HCT116 (cell line): ENCODE measurements around the gene GSG1L. TPM values are rescaled to one million over a fixed set of nuclear protein-coding genes. Genes with fewer than 3 reads are reported as not detected.

ENCODE experiments used
- ATAC-seq: fragments of 200-7000 bp; cut with Tn5 transposase; 2 replicates; pipeline ENCODE4 v1.9.1; 2020; ENCODE audit warnings: mild to moderate bottlenecking, moderate library complexity
- BruUV-seq: library from RNA; stranded (reverse); fragments of 400-500 nt; replicated peaks from 2 replicates; lab custom pipeline; 2021; lab: Mats Ljungman, UMichigan
- CTCF ChIA-PET: fragments of 300-600 bp; sonication (Branson Sonifier 250); formaldehyde crosslinking; loops from one replicate; lab custom pipeline; 2021; ENCODE audit warnings: antibody characterized with exemption; lab: Charles Lee
- POLR2A ChIA-PET: fragments of 300-600, 350-600 bp; sonication (Branson Sonifier 250); formaldehyde crosslinking; loops from one replicate; lab custom pipeline; 2021; ENCODE audit warnings: antibody characterized with exemption; lab: Charles Lee
- RAD21 ChIA-PET, 2 experiments: fragments of 300-600 bp; sonication (Branson Sonifier 250); formaldehyde crosslinking; loops; one replicate each; lab custom pipeline; 2023; ENCODE audit warnings: low total read pairs in 2 of 2; ENCODE audit not compliant: uncharacterized antibody in 2 of 2, unreplicated experiment in 2 of 2, low non-redundant PET in 1 of 2; lab: Charles Lee
- DNase-seq: peaks from one replicate; pipeline ENCODE4 v3.0.0-alpha.2; 2010; ENCODE audit warnings: low read depth, low spot score
- H2AFZ ChIP-seq: fragments of 200-600 bp; shearing (Covaris generic), sonication (generic); 2 replicates; pipeline ENCODE4 v1.6.1; 2017; ENCODE audit warnings: low read depth, mixed run types, mixed read lengths, antibody characterized with exemption, low read length; ENCODE audit not compliant: poor library complexity, severe bottlenecking
- H3K27ac ChIP-seq: 2 replicates; pipeline ENCODE4 v1.5.1; 2012; ENCODE audit warnings: low read depth, low read length
- H3K27me3 ChIP-seq: fragments of 200-600 bp; sonication (generic); 2 replicates; pipeline ENCODE4 v1.6.1; 2016; ENCODE audit warnings: mixed run types, low read length, mixed read lengths; ENCODE audit not compliant: insufficient read depth
- H3K36me3 ChIP-seq, 2 experiments: fragments of 200-500 bp in 1 of 2; fragments of 200-600 bp in 1 of 2; sonication (Bioruptor generic) in 1 of 2; sonication (generic) in 1 of 2; 2 replicates each; pipeline versions ENCODE4 v1.5.1 to v1.6.1; 2014 to 2016; ENCODE audit warnings: low read length in 2 of 2, inconsistent platforms in 1 of 2, mixed read lengths in 1 of 2, mixed run types in 1 of 2; ENCODE audit not compliant: insufficient read depth in 2 of 2, control insufficient read depth in 1 of 2
- H3K4me1 ChIP-seq, 2 experiments: fragments of 200-600 bp in 1 of 2; sonication (generic) in 1 of 2; 2 replicates each; pipeline versions ENCODE4 v1.5.1 to v1.6.1; 2012 to 2017; ENCODE audit warnings: low read length in 2 of 2, inconsistent platforms in 1 of 2, mild to moderate bottlenecking in 1 of 2, mixed read lengths in 1 of 2, mixed run types in 1 of 2, moderate library complexity in 1 of 2; ENCODE audit not compliant: insufficient read depth in 2 of 2, control insufficient read depth in 1 of 2
- H3K4me2 ChIP-seq: fragments of 200-600 bp; sonication (generic); 2 replicates; pipeline ENCODE4 v1.6.1; 2017; ENCODE audit warnings: mixed run types, low read length, mixed read lengths
- H3K4me3 ChIP-seq, 2 experiments: fragments of 200-600 bp in 1 of 2; sonication (generic) in 1 of 2; replicated peaks in 1 of 2; 2 replicates each; pipeline ENCODE4 v1.5.1; 2011 to 2016; ENCODE audit warnings: low read length in 2 of 2, control low read depth in 1 of 2, low read depth in 1 of 2, mild to moderate bottlenecking in 1 of 2, mixed read lengths in 1 of 2, mixed run types in 1 of 2
- H3K79me2 ChIP-seq: fragments of 200-600 bp; sonication (generic); 2 replicates; pipeline ENCODE4 v1.6.1; 2017; ENCODE audit warnings: mild to moderate bottlenecking, mixed run types, low read length, moderate library complexity, mixed read lengths; ENCODE audit not compliant: insufficient read depth
- H3K9ac ChIP-seq: fragments of 200-600 bp; sonication (generic); 2 replicates; pipeline ENCODE4 v1.6.1; 2016; ENCODE audit warnings: low read length, mixed read lengths
- H3K9me2 ChIP-seq: fragments of 200-600 bp; sonication (generic), shearing (Covaris generic); 2 replicates; pipeline ENCODE4 v1.6.1; 2017; ENCODE audit warnings: mixed run types, mild to moderate bottlenecking, moderate library complexity; ENCODE audit not compliant: insufficient read depth
- H3K9me3 ChIP-seq, 2 experiments: fragments of 200-500 bp in 1 of 2; fragments of 200-600 bp in 1 of 2; sonication (Bioruptor generic) in 1 of 2; sonication (generic) in 1 of 2; 2 replicates each; pipeline ENCODE4 v1.6.1; 2014 to 2017; ENCODE audit warnings: low read length in 2 of 2, mixed read lengths in 2 of 2, inconsistent platforms in 1 of 2, low read depth in 1 of 2, mild to moderate bottlenecking in 1 of 2, mixed run types in 1 of 2, moderate library complexity in 1 of 2; ENCODE audit not compliant: control insufficient read depth in 1 of 2, insufficient read depth in 1 of 2
- H4K20me1 ChIP-seq: fragments of 200-600 bp; sonication (generic), shearing (Covaris generic); 2 replicates; pipeline ENCODE4 v1.6.1; 2017; ENCODE audit warnings: mixed run types, mild to moderate bottlenecking, moderate library complexity; ENCODE audit not compliant: insufficient read depth
- CEBPB ChIP-seq: IDR thresholded peaks from 2 replicates; pipeline ENCODE4 v1.6.1; 2012; ENCODE audit warnings: low read depth
- CTCF ChIP-seq, 3 experiments: fragments of 200-600 bp in 1 of 3; sonication (generic) in 1 of 3; IDR thresholded peaks in 2 of 3; conservative IDR thresholded peaks in 1 of 3; 2 replicates each; pipeline ENCODE4 v1.5.1; 2012 to 2017; ENCODE audit warnings: low read depth in 2 of 3, low read length in 2 of 3, antibody characterized with exemption in 1 of 3, borderline replicate concordance in 1 of 3, control low read depth in 1 of 3, mild to moderate bottlenecking in 1 of 3, mixed read lengths in 1 of 3, mixed run types in 1 of 3, moderate library complexity in 1 of 3; ENCODE audit not compliant: insufficient read depth in 1 of 3
- EZH2 ChIP-seq: fragments of 200-600 bp; sonication (generic); IDR thresholded peaks from 2 replicates; pipeline ENCODE4 v1.6.1; 2017; ENCODE audit warnings: antibody characterized with exemption, mixed run types
- JUND ChIP-seq: IDR thresholded peaks from 2 replicates; pipeline ENCODE4 v1.6.1; 2012
- POLR2AphosphoS5 ChIP-seq: IDR thresholded peaks from 2 replicates; pipeline ENCODE4 v1.6.1; 2011; ENCODE audit warnings: mild to moderate bottlenecking, low read depth, low read length, moderate library complexity
- TCF7L2 ChIP-seq: IDR thresholded peaks from 2 replicates; pipeline ENCODE4 v1.7.0; 2011; ENCODE audit warnings: borderline replicate concordance, inconsistent platforms; ENCODE audit not compliant: insufficient read depth, insufficient read length; ENCODE audit errors: extremely low read depth
- YY1 ChIP-seq: IDR thresholded peaks from 2 replicates; pipeline ENCODE4 v1.6.1; 2011; ENCODE audit warnings: low read length, low read depth, moderate library complexity, mild to moderate bottlenecking; ENCODE audit not compliant: insufficient replicate concordance; ENCODE audit errors: extremely low read depth
- ZBTB33 ChIP-seq: IDR thresholded peaks from 2 replicates; pipeline ENCODE4 v1.6.1; 2011; ENCODE audit warnings: mild to moderate bottlenecking, low read length, moderate library complexity; ENCODE audit not compliant: insufficient replicate concordance; ENCODE audit errors: extremely low read depth
- ZNF274 ChIP-seq: fragments of 200-500 bp; sonication (Bioruptor generic); IDR thresholded peaks from 2 replicates; pipeline ENCODE4 v1.6.1; 2014; ENCODE audit warnings: mild to moderate bottlenecking, low read depth, low read length, inconsistent platforms
- intact Hi-C: fragments of 100-400 bp; cut with micrococcal nuclease; formaldehyde crosslinking; loops from 2 replicates; pipeline ENCODE4 v1.10.0; 2022
- total RNA-seq: library from RNA; stranded (reverse); gene quantifications from one replicate; pipeline ENCODE4 v1.2.1, GENCODE V29; 2021; ENCODE audit not compliant: unreplicated experiment

Gene GSG1L
- total RNA-seq, 1 experiment from 2014 or later = not detected

- Histone ChIP-seq H3K27me3 (no peaks in the 10 kb centered on the region), H4K20me1 (no peaks in the 10 kb centered on the region), H3K9me2 (no peaks in the 10 kb centered on the region), H3K36me3 (0 out of 4 replicates have a peak, but pooled peaks cover 0 to 3% of the 10 kb centered on the region in 2 experiments), H3K4me3 (no peak overlapping the region), H3K9ac (no peak overlapping the region), H2AFZ (no peak overlapping the region), H3K27ac (no peak overlapping the region), H3K4me2 (no peak overlapping the region), H3K9me3 (no peaks in the 10 kb centered on the region), H3K4me1 (peaks cover 5 to 16% of the 10 kb centered on the region in 2 experiments; a peak in 3 of 4 replicates), H3K79me2 (no peaks in the 10 kb centered on the region)
- TF ChIP-seq EZH2 = no peak
- no peak for DNase-seq
- ChIA-PET CTCF (no interaction called here), POLR2A (no interaction called here), RAD21 (no interaction called here)
- no peak for ATAC-seq
- intact Hi-C loops = no loop called here
- no TSS peak for BruUV-seq
These were observed 26.5 kb upstream of the GSG1L start for GRCh38 chr16:28089992-28090365.

GRCh38 chr16:28089205-28089991 lies 25.9 kb upstream of the GSG1L start:
- RAD21 ChIA-PET = no interaction called here
- intact Hi-C loops = no loop called here
- ATAC-seq = no peak
- no peak overlapping the region for H3K9ac ChIP-seq
- POLR2A ChIA-PET = no interaction called here
- no peaks in the 10 kb centered on the region for H3K9me3 ChIP-seq
- H2AFZ ChIP-seq = no peak overlapping the region
- H3K27ac ChIP-seq = no peak overlapping the region
- CTCF ChIA-PET = no interaction called here
- no peaks in the 10 kb centered on the region for H4K20me1 ChIP-seq
- peaks cover 5 to 16% of the 10 kb centered on the region in 2 experiments; a peak in 3 of 4 replicates for H3K4me1 ChIP-seq
- no TSS peak for BruUV-seq
- H3K36me3 ChIP-seq = 0 out of 4 replicates have a peak, but pooled peaks cover 0 to 3% of the 10 kb centered on the region in 2 experiments
- no peak overlapping the region for H3K4me3 ChIP-seq
- H3K27me3 ChIP-seq = no peaks in the 10 kb centered on the region
- no peak overlapping the region for H3K4me2 ChIP-seq
- H3K79me2 ChIP-seq = no peaks in the 10 kb centered on the region
- H3K9me2 ChIP-seq = no peaks in the 10 kb centered on the region
- no peak for DNase-seq
- TF ChIP-seq CEBPB = no peak
- TF ChIP-seq TCF7L2 = no peak
- no peak for TF ChIP-seq ZBTB33
- TF ChIP-seq CTCF (IDR thresholded peaks at IDR 0.05 in 2 of 3, conservative IDR thresholded peaks at IDR 0.05 in 1 of 3; ENCODE audit: borderline replicate concordance in 1 of 3, insufficient read depth in 1 of 3, low read depth in 2 of 3, low read length in 2 of 3) = no peak
- TF ChIP-seq POLR2AphosphoS5 = no peak
- no peak for TF ChIP-seq YY1
- TF ChIP-seq JUND = no peak
- TF ChIP-seq ZNF274 = no peak
